ENCODE data around the gene TBCD.

- no peak for TF ChIP-seq ZNF341 (tag by site-specific recombination; IDR thresholded peaks at IDR 0.05; ENCODE audit: low read depth)
- TF ChIP-seq CTCF (tag by site-specific recombination; IDR thresholded peaks at IDR 0.05): no peak
- no peak for TF ChIP-seq GLI4 (tag by site-specific recombination; IDR thresholded peaks at IDR 0.05)
- TF ChIP-seq PRDM2 (tag by site-specific recombination; IDR thresholded peaks at IDR 0.05; ENCODE audit: borderline replicate concordance): no peak
- no peak for TF ChIP-seq ZNF23 (tag by site-specific recombination; IDR thresholded peaks at IDR 0.05; ENCODE audit: borderline replicate concordance)
- TF ChIP-seq ZNF530 (tag by site-specific recombination; IDR thresholded peaks at IDR 0.05; ENCODE audit: low read depth): no peak
- TF ChIP-seq ZNF629 (tag by site-specific recombination; IDR thresholded peaks at IDR 0.05): no peak
- no peak for TF ChIP-seq ZNF529 (tag by site-specific recombination; IDR thresholded peaks at IDR 0.05; ENCODE audit: insufficient replicate concordance)
- no peak for TF ChIP-seq REST (tag by site-specific recombination; IDR thresholded peaks at IDR 0.05)
- TF ChIP-seq ZBTB10 (tag by site-specific recombination; IDR thresholded peaks at IDR 0.05): no peak
- no peak for TF ChIP-seq ZNF664 (tag by site-specific recombination; IDR thresholded peaks at IDR 0.05)
These were observed 19.6 kb upstream of the TBCD start for GRCh38 chr17:82732118-82732743.

Measured in HEK293 (cell line).